K562 treated with DMSO at 1 percent for 24 hours (cell line): ENCODE data around the gene HIVEP1. TPM values are rescaled to one million over a fixed set of nuclear protein-coding genes. Genes with fewer than 3 reads are reported as not detected.

ENCODE experiments used
- total RNA-seq: library from RNA; unstranded; fragments of 300-600 nt; gene quantifications from 2 replicates; pipeline ENCODE4 v1.2.3, GENCODE V29; 2022; ENCODE audit warnings: low read depth; ENCODE audit not compliant: insufficient read depth

The HIVEP1 gene
- 10.1 and 12.5 TPM in 2 replicates for total RNA-seq

DNA sequence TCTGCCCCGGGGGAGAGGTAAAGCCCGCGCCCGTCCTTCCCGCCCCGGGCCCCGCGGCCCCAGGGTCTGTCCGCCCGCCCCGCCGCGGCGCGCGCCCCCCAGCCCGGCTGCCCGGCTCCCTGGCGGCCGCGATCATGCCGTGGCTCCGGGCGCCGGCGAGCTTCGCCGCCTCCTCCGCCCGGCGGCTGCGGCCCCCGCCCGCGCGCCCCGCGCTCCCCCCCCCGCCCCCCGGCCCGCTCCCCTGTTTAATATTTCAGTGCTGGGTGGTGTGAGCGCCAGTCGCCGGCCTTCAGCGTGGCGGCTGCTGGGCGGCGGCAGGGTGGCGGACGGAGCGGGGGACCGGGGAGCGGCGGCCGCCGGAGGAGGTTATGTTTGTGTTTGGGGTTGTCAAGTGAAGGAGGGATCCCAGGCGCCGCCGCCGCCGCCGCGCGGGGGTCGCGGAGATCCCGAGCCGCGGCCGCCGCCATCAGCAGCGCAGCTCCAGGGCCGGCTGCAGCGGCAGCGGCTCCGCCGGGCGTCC is at the start of gene HIVEP1:
Gene HIVEP1 (plus strand): TSS at position 275 of the 520 bp plus-strand sequence. CDS start 3,317 bp downstream, outside the sequence.

Other genes starting within 250 kb of the HIVEP1 start
- gene ADTRP, start 233.5 kb upstream of the HIVEP1 start, total RNA-seq = 8.0 and 9.1 TPM in 2 replicates